GM10847 (cell line): ENCODE measurements around the gene CLRN3.

Experiments used
- POLR2A ChIP-seq: IDR thresholded peaks from 2 replicates; pipeline ENCODE4 v1.6.1; 2011; ENCODE audit not compliant: insufficient read length; ENCODE audit errors: extremely low read depth

CLRN3 gene

DNA sequence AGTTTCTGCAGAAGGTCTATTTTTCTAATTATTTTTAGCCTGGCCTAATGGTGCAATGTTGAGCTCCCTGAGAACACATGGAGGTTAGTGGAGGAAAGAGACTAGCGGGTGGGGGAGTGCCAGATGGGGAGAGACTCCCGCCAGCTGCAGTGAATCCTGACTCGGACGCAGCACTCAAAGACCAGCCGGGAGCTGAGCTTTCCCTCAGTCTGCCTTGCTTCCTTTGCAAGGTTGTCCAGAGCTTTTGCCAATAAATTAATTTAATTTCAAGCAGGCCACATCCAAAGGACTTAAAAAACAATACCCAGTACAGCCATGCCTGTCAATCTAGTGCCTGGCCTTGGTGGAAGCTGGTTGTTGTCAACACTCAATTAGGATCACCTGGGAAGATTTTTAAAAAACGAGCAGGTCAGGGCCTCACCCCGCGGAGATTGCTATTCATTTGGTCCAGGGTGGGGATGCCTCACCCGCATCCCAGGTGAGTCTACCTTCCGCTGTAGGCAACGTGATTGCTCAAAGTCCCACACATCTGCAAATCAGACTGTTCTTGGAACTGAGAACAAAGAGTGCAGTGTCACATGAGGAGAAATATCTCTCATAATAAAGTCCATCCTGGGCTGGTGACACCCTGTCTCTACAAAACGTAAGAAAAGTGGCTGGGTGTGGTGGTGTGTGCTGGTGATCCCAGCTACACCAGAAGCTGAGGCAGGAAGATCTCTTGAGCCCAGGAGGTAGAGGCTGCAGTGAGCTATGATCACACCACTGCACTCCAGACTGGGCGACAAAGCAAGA lies 4.0 kb downstream of the CLRN3 start:
- TF ChIP-seq POLR2A, result no peak

- no peak for TF ChIP-seq POLR2A
These were observed 5.0 kb downstream of the CLRN3 start for GRCh38 chr10:127887541-127888415.

DNA sequence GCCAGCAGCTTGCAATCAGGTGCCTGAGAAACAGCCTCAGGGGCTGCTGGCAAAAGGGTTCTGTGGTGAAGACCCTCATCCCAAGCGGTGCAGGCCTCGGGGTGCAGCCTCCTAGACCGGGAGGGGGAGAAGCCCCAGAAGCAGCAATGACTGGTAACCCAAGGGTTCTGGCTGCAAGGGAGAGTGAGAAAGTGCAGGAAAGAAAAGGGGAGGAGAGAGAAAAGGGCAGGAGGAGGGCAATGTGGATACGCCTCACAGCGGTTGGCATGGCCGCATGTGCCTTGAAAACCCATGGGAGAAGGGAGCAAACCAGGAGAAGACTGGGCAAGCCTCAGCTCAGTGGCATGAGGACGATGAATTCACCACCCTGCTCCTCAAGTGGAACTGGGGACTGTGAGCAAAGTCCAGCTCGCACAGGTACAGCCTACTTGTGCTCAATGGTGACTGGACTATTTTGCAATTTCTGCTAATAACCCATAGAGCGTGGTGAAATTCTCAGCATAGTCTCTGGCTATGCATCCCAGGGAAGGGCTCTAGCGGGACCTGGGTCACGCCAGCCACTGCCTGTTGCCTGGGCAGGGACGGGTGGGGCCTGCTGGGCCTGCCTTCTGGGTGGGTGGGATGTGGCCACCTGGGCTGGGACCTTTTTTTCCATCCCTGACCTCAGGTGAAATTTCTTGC lies 6.2 kb downstream of the CLRN3 start:
- TF ChIP-seq POLR2A, result no peak

DNA sequence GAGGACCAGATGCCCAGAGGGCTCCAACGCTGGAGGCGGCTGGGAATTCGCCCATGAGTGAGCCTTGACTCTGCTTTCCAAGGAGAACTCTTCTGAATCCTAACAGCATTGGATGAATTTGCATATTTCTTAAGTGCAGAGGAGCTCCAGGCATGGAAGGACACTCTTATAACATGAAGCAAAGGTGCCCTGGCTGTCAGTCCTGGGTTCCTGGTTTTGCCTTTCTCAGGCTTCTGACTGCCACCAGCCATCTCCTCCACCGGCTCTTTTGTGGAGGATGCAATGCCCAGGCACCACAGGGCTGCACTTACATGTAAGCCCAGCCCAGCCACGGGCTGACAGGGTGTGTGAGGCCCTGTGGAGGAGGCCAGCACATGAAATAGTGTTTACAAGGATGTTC lies 8.2 kb downstream of the CLRN3 start:
- TF ChIP-seq POLR2A, result no peak

DNA sequence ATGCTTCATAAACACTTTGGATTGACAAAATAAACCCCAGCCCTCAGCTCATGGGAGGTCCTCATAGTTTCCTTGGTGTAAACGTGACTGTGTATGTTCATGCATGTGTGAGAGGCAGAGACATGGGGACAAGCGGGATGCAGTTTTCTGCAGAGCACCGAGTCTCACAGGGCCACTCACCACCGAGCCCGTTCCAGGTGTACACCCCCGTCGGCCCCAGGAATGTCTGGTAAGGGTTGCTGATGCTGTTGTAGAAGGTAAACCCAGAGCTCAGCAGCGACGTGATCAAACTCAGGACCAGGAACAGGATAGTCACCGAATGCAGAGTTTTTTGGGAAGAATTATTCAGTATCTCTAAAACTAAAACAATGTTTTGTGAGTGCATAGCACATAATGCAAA lies 9.2 kb downstream of the CLRN3 start:
- TF ChIP-seq POLR2A, result no peak

GRCh38 chr10:127882801-127883459 lies 9.8 kb downstream of the CLRN3 start:
- no peak for TF ChIP-seq POLR2A

DNA sequence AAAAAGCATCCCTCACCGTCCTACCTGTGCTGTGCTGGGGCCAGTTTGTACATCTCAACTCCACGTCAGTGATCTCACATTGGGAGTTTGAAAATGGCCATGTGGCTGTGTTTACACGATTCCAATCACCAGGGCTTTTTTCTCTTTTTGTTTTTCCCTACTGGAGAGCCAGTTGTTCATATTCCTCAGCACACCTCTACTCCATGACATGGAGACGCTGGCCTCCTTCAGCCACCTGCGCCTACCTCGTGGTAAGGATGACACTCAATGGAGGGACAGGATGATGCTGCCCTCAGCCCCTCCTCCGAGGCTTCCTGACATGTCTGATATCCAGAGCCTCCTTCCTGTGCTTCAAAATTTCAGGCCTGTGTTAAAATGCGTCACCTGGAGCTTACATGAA lies 10.3 kb downstream of the CLRN3 start:
- TF ChIP-seq POLR2A, result no peak

GRCh38 chr10:127881262-127881661 lies 11.5 kb downstream of the CLRN3 start:
- no peak for TF ChIP-seq POLR2A

DNA sequence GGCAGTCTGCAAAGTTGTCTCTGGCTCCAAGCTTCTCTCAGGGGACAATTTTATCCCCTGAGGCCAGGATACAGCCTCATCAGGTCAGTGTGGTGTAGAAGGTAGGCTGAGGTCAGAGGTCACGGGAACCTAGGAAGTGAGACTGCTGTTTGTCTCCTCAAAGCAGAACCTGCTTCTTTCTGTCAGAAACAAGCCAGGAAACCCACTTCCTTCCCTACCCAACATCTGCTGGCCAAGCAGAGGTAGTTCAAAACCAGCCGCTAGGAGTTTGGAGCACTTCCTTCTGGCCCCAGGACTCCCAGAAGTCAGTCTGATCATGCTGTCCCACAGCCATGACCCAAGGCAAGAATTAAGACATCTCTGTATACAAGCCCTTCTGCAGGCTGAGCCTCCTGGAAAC lies 12.2 kb downstream of the CLRN3 start:
- no peak for TF ChIP-seq POLR2A

GRCh38 chr10:127878475-127879055 lies 14.2 kb downstream of the CLRN3 start:
- no peak for TF ChIP-seq POLR2A

GRCh38 chr10:127877699-127878098 lies 15.0 kb downstream of the CLRN3 start:
- TF ChIP-seq POLR2A, result no peak

DNA sequence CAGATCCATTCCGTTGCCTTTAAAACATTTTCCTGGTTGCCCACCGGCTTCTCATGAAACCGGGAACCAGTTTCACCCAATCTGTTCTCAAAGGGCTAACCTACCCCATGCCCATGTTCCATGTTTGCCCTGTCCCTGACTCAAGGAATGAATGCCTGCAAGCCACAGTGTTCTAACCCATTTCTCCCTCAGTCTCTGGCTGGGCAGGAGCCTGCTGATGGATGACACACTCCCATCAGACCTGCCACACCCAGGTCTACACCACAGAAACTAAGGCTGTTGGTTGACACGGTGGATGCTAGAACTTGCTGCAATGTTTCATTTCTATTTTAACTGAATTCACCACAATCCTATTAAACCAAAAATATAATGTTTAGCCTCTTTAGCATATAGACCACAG lies 15.6 kb downstream of the CLRN3 start:
- TF ChIP-seq POLR2A, result no peak

- TF ChIP-seq POLR2A, result no peak
These were observed 16.8 kb downstream of the CLRN3 start for GRCh38 chr10:127875916-127876315.

DNA sequence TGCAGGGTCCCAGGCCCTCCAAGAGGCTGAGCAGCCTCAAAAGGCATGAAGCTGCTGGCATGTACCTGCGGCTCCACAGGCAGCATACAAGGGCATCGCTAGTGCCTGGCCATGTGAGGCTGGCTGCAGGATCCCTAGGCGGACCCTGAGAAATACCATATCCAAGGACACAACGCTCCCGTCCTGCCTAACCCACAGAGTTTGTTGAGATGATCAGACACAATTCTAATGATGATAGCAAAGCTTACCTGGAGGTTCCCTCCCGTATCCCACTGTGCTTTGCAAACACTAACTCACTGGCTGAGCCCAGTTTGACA lies 17.3 kb downstream of the CLRN3 start:
- no peak for TF ChIP-seq POLR2A

DNA sequence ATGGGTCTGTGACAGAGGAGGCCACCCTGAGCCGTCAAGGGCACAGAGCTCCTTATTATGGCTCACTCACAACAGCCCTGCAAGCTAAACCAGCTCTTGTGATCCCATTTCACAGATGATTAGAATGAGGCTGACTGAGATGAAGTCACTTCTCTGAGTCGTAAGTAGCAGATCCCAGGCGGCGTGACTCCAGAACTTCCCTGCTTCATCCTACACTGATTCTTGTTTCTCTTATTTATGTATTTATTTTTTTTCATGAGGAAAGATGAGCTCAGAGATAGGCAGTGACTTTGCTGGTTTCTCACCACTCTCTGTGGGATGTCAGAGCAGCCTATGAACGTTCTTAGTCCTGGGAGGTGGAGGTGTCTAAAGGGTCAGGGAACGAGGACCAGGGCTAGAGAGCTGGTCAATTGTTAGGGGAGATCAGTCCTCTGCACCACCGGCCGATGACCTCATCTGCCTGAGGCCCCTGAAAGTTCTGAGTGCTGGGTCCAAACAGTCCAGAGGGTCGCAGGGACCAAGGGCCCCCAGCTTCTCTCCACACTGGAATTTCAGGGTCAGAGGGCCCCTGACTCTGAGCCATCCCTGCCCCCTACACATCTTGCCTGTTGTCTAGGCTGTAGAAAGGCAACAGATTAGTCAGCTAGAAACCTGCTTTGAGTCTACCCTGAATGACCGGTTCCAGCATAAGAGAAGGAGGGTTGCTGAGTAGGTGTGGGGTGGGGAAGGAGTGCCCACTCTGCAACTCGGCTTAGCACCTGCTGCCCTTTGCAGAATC lies 17.9 kb downstream of the CLRN3 start:
- TF ChIP-seq POLR2A, result no peak
